Adrenal gland (tissue), 12 donors: ENCODE measurements around the gene ABCG8. TPM values are rescaled to one million over a fixed set of nuclear protein-coding genes. Genes with fewer than 3 reads are reported as not detected.

Experiments used
- DNase-seq, 7 donors: peaks; one replicate each; pipeline ENCODE4 v3.0.0-alpha.2; 2019 to 2020
- H3K27ac ChIP-seq, 5 donors: fragments of 200-600 bp; sonication (generic) in 4 of 5; 1 replicate in 3 of 5; 2 replicates in 2 of 5; pipeline versions ENCODE4 v1.5.1 to v1.8.0; 2016 to 2020; ENCODE audit warnings: mild to moderate bottlenecking in 1 of 5
- H3K27me3 ChIP-seq: fragments of 200-600 bp; 2 replicates; pipeline ENCODE4 v1.8.0; 2021
- H3K36me3 ChIP-seq, 2 donors: fragments of 200-600 bp; replicated peaks in 1 of 2; 1 replicate in 1 of 2; 2 replicates in 1 of 2; pipeline versions ENCODE4 v1.5.1 to v1.8.0; 2018 to 2022
- H3K4me1 ChIP-seq, 2 donors: fragments of 200-600 bp; replicated peaks in 1 of 2; 1 replicate in 1 of 2; 2 replicates in 1 of 2; pipeline versions ENCODE4 v1.5.1 to v1.8.0; 2018 to 2021
- H3K4me3 ChIP-seq, 4 donors: fragments of 200-600 bp; sonication (generic) in 3 of 4; one replicate each; pipeline ENCODE4 v1.5.1; 2016 to 2018
- H3K9me3 ChIP-seq, 3 donors: fragments of 200-600 bp; sonication (generic) in 1 of 3; replicated peaks in 1 of 3; 1 replicate in 2 of 3; 2 replicates in 1 of 3; pipeline versions ENCODE4 v1.5.1 to v1.8.0; 2016 to 2021
- CTCF ChIP-seq, 6 experiments: fragments of 450-650 bp in 4 of 6; fragments of 200-600 bp in 2 of 6; sonication (generic) in 1 of 6; IDR thresholded peaks; 1 replicate in 5 of 6; 2 replicates in 1 of 6; pipeline versions ENCODE4 v1.5.1 to v1.8.0; 2016 to 2021; ENCODE audit warnings: antibody characterized with exemption in 6 of 6, mild to moderate bottlenecking in 2 of 6, moderate library complexity in 1 of 6
- POLR2A ChIP-seq, 2 donors: fragments of 450-650 bp; IDR thresholded peaks; one replicate each; pipeline ENCODE4 v1.6.1; 2017; ENCODE audit warnings: antibody characterized with exemption in 2 of 2, mild to moderate bottlenecking in 2 of 2, moderate library complexity in 1 of 2
- WGBS, 4 donors: extraction: QIAGEN DNeasy Blood & Tissue Kit in 2 of 4; methylation state at CpG; one replicate each; pipeline versions ENCODE4 v1.1.5 to v1.1.7; 2013 to 2017; 5-methylcytosine and 5-hydroxymethylcytosine counted together
- intact Hi-C, 2 donors: fragments of 100-400 bp; cut with DNase I; formaldehyde crosslinking; loops; one replicate each; pipeline versions ENCODE4 v1.14.1 to v1.15.0; 2022 to 2023
- polyA plus RNA-seq, 3 donors: library from polyadenylated mRNA; stranded (reverse); fragments of 200-250 nt in 2 of 3; fragments of 350-450 nt in 1 of 3; fragmentation: Illumina TruSeq in 1 of 3; extraction: RNeasy Lipid Tissue Mini Kit (QIAGEN cat#74804) in 1 of 3; gene quantifications; one replicate each; pipeline ENCODE4 v1.2.3, GENCODE V29; 2013 to 2014
- total RNA-seq, 9 donors: library from RNA; depleted of rRNA in 4 of 9; stranded (reverse); fragments of >200 nt in 4 of 9; fragments of 120-200 nt in 1 of 9; fragmentation: NEBNext Ultra II Directional in 1 of 9; extraction: Animal tissue kit (Norgen Biotek cat#: 25700) in 1 of 9; gene quantifications; one replicate each; pipeline versions ENCODE4 v1.1.0 to v1.2.4, GENCODE V29; 2013 to 2023
- donor health status: healthy with polysubstance abuse.
- donor health status: Bipolar disorder and iron deficiency.
- donor health status: DM: yes; HTN: yes; CAD: no.
- donor health status: DM: no; HTN: no; CAD: no.
- donor health status: DM: no; HTN: no; CAD: no.
- donor health status: DM: yes; HTN: yes; CAD: no.

Gene ABCG8
- total and polyA plus RNA-seq, 12 donors, result 0.03 to 0.44 (median 0.15) TPM; not detected in 4

- WGBS, 4 donors, result 76 to 85% (median 83%) methylated on average over 2 of the region's 2 CpGs
- H3K4me1 ChIP-seq, result no peaks in the 10 kb centered on the region
- H3K4me3 ChIP-seq, result no peak overlapping the region
- intact Hi-C loops, result no loop called here
- no peak overlapping the region for H3K27ac ChIP-seq
- H3K27me3 ChIP-seq, result peaks cover 20% of the 10 kb centered on the region
- H3K36me3 ChIP-seq, result no peaks in the 10 kb centered on the region
- H3K9me3 ChIP-seq, result no peaks in the 10 kb centered on the region
- DNase-seq, result no peak
- TF ChIP-seq CTCF (IDR thresholded peaks at IDR 0.05) (no peak), POLR2A (IDR thresholded peaks at IDR 0.05) (no peak)
Measured at GRCh38 chr2:43855292-43855691, 16.5 kb downstream of the ABCG8 start.

DNA sequence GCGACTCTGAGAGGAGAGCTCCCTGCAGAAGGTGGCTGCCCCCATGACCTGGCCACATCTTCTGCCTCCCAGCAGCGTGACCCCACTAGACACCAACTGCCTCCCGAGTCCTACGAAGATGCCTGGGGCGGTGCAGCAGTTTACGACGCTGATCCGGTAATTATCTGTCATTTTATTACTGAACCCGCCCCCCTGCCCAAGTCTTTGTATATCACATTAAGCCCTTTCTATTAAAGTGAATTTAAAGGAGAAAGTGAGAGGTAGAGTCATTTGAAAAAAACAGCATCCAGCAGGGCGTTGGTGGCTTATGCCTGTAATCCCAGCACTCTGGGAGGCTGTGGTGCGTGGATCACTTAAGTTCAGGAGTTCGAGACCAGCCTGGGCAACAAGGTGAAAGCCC, 33.4 kb downstream of the ABCG8 start:
- no peaks in the 10 kb centered on the region for H3K9me3 ChIP-seq
- no peaks in the 10 kb centered on the region for H3K36me3 ChIP-seq
- DNase-seq, result no peak
- no peak overlapping the region for H3K27ac ChIP-seq
- H3K4me3 ChIP-seq, result no peak overlapping the region
- H3K27me3 ChIP-seq, result peaks cover 5% of the 10 kb centered on the region
- 74 to 84% (median 77%) methylated on average over 11 to 12 of the region's 12 CpGs for WGBS, 4 donors
- intact Hi-C loops, result no loop called here
- TF ChIP-seq POLR2A (IDR thresholded peaks at IDR 0.05) (no peak), CTCF (IDR thresholded peaks at IDR 0.05) (no peak)
- H3K4me1 ChIP-seq, result no peaks in the 10 kb centered on the region

DNA sequence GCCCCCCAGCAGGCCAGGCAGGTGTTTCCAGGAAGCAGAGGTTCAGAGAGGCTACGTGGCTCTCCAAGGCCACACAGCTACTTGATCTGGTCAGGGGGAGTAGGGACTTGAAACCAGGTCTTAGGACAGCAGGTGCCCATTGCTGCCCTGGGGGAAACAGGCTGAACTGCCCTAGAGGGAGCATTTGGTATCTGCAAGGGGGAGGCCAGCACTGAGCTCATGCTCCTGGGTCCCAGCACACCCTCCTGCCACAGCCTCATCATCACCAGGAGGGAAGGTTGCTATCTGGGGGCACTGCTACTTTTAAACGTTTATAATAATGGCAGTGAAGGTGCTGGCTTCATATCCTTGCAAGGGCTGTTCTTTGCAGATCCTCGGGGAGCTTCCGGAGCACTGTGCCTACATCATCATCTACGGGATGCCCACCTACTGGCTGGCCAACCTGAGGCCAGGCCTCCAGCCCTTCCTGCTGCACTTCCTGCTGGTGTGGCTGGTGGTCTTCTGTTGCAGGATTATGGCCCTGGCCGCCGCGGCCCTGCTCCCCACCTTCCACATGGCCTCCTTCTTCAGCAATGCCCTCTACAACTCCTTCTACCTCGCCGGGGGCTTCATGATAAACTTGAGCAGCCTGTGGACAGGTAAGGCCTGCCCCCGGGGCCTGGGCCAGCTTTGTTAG, 36.1 kb downstream of the ABCG8 start:
- H3K9me3 ChIP-seq, result no peaks in the 10 kb centered on the region
- peaks cover 5% of the 10 kb centered on the region for H3K27me3 ChIP-seq
- H3K27ac ChIP-seq, result no peak overlapping the region
- no peaks in the 10 kb centered on the region for H3K4me1 ChIP-seq
- WGBS, 4 donors, result 79 to 84% (median 82%) methylated on average over 9 to 11 of the region's 11 CpGs
- intact Hi-C loops, result no loop called here
- H3K4me3 ChIP-seq, result no peak overlapping the region
- TF ChIP-seq CTCF (IDR thresholded peaks at IDR 0.05) (no peak), POLR2A (IDR thresholded peaks at IDR 0.05) (no peak)
- no peaks in the 10 kb centered on the region for H3K36me3 ChIP-seq
- no peak for DNase-seq

DNA sequence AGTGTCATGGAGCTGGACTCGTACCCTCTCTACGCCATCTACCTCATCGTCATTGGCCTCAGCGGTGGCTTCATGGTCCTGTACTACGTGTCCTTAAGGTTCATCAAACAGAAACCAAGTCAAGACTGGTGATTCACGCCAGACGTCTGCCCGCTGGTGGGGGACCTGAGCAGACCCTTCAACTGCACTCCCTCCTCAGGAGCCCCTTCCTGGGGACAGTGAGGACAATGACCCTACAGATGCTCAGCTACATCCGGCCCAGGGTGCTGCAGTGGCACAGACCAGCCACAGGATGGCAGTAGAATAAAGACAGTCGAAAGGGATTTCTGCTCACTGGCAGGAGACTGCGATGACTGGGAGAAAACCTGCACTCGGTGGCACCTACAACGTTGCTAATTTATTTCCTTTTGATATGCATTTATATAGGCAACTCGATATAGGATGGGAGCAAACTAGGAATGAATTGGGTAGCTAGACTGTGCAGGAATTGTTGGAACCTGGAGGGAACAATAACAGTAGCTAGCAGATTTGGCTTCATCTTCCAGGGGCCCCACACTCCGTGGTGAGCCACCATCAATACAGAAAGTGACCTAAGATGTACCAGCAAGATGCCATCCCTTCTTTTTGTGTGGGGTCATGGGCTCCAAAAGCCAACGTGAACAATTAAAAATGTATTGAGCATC, 39.2 kb downstream of the ABCG8 start:
- no peaks in the 10 kb centered on the region for H3K9me3 ChIP-seq
- no peaks in the 10 kb centered on the region for H3K36me3 ChIP-seq
- TF ChIP-seq CTCF (IDR thresholded peaks at IDR 0.05) (peak; percentile 82 to 97 (median 88)), POLR2A (IDR thresholded peaks at IDR 0.05) (no peak)
- DNase-seq, result peak; percentile 53 to 86 (median 74)
- no peak overlapping the region for H3K27ac ChIP-seq
- H3K4me1 ChIP-seq, result no peaks in the 10 kb centered on the region
- no peaks in the 10 kb centered on the region for H3K27me3 ChIP-seq
- no peak overlapping the region for H3K4me3 ChIP-seq
- 28 to 43% (median 33%) methylated on average over 14 to 16 of the region's 16 CpGs for WGBS, 4 donors
- intact Hi-C loops, result no loop called here
